ENCODE data around the gene SFXN3.
"Not testable (repeated sequence)": the region's sequence is repeated elsewhere in the genome, so short reads cannot be mapped to it uniquely, and the experiment has no call there.

The SFXN3 gene

DNA sequence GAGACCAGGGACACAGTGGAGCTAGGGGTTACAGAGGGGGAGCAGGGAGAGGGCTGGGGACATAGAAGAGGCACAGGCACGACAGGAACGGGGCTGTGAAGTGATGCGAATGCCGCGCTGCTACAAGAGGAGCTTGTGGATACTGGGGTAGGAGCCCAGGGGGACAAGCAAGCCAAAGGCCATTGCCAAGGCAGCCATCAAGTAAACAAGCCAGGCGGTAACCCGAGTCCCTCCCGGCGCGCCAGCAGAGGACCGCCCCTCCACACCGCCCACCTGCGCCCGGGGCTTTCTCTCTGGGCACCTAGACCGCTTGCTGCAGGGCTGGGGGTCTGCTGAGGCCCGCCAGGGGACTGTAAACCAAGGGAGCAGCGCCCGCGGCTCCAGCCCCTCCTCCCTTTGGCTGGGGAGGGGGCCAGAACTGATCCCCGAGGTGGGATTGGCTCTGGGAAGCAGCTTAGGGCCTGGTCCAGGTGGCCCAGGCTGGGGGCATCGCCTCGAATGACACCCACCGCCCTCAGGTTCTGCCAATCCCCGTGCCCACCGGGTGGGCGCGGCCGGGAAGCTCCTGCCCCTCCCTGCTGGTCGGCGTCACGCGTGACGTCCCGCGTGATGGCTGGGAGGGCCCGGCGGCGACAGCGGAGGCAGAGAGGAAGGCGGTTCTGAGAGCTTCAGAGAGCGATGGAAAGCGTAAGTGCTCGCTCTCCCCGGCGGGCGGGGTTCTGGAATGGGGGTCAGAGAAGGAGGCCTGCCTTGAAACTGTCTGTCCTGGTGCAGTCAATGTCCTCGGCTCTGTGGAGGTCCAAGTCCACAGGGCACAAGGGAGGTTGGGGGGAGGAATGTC is 982 bp downstream of the SFXN3 start:
- peak; percentile 90 for DNase-seq (ENCODE audit: low spot score)
- peak overlapping the region; percentile 76 for H3K4me3 ChIP-seq
- TF ChIP-seq, protein P1, sequence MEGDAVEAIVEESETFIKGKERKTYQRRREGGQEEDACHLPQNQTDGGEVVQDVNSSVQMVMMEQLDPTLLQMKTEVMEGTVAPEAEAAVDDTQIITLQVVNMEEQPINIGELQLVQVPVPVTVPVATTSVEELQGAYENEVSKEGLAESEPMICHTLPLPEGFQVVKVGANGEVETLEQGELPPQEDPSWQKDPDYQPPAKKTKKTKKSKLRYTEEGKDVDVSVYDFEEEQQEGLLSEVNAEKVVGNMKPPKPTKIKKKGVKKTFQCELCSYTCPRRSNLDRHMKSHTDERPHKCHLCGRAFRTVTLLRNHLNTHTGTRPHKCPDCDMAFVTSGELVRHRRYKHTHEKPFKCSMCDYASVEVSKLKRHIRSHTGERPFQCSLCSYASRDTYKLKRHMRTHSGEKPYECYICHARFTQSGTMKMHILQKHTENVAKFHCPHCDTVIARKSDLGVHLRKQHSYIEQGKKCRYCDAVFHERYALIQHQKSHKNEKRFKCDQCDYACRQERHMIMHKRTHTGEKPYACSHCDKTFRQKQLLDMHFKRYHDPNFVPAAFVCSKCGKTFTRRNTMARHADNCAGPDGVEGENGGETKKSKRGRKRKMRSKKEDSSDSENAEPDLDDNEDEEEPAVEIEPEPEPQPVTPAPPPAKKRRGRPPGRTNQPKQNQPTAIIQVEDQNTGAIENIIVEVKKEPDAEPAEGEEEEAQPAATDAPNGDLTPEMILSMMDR (IDR thresholded peaks at IDR 0.05), result no peak
- H3K27ac ChIP-seq, result peak overlapping the region; percentile 95 to 100

DNA sequence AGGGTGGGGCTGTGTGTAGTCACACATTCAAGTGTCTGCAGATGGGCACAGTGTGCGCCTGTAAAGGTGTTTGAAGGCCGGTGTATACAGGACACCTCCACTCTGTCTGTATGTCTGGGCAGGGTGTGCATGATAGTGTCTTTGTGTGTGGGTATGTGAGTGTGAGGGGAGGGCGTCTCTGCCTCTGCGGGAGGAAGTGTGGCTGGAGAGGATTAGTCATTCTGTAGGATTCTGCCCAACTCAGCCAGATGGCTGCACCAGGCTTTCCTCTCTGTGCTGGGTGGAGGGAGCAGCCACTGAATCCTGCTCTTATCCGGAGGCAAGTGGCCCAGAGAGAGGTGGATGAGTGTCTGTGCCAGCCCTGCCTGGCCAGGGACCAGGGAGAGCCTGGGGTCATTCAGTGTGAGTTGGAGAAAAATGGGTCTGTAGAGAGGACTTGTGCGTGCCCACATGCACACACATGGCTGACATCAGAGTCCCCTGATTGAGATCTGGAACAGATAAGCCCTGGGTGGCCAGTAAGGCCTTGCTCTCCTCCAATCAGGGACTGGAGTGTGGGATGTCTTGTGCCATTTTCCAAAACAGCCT is 1.7 kb downstream of the SFXN3 start:
- DNase-seq (ENCODE audit: low spot score), result peak; percentile 87
- H3K27ac ChIP-seq, result peak overlapping the region; percentile 95 to 100

DNA sequence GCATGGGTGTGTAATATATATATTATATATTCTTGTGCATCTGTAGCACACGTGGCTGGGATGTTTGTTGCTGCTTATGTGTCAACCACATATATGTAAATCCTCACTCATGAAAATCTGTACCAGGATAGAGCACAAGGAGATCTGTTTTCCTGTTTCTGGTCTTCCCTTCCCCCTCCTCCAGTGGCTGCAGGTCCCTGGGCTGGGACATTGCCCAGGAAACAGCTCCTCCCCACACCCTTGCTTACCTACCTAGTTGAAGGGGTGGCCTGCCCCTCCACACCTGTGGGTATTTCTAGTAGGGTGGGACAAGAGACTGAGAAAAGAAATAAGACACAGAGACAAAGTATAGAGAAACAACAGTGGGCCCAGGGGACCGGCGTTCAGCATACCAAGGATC is 2.2 kb downstream of the SFXN3 start:
- TF ChIP-seq, protein P1 (IDR thresholded peaks at IDR 0.05), result no peak
- DNase-seq (ENCODE audit: low spot score), result no peak
- peak overlapping the region; percentile 76 for H3K4me3 ChIP-seq
- peak overlapping the region; percentile 95 to 100 for H3K27ac ChIP-seq

More for the DNA sequence above, 1.7 kb downstream of the SFXN3 start:
- TF ChIP-seq, protein P1 (IDR thresholded peaks at IDR 0.05), result no peak
- peak overlapping the region; percentile 76 for H3K4me3 ChIP-seq

DNA sequence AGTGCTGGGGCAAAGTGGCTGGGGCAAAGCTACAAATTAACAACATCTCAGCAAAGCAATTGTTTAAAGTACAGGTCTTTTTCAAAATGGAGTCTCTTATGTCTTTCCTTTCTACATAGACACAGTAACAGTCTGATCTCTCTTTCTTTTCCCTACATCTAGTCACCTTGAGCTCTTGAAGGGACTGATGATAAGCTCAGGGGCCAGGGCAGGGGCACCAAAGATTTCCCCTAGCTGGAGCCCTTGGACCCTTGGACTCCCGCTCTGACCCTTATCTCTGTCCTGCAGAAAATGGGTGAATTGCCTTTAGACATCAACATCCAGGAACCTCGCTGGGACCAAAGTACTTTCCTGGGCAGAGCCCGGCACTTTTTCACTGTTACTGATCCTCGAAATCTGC is 3.4 kb downstream of the SFXN3 start:
- not testable (repeated sequence) for H3K4me3 ChIP-seq; H3K27ac ChIP-seq; DNase-seq (ENCODE audit: low spot score)

DNA sequence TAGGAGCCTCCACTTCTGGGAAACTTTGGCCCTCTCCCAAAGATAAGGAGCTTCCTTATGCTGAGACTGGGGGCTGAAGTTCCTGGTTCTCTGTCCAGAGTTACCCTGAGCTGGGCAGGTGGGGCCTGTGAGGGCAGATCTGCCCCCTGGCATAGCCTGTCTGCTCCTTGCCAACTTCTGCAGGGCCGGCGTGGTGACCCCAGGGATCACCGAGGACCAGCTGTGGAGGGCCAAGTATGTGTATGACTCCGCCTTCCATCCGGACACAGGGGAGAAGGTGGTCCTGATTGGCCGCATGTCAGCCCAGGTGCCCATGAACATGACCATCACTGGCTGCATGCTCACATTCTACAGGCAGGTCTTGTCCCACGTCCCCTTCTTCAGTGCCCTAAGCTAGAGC is 4.3 kb downstream of the SFXN3 start:
- Histone ChIP-seq H3K27ac (no peak overlapping the region), H3K4me3 (no peak overlapping the region)
- TF ChIP-seq, protein P1 (IDR thresholded peaks at IDR 0.05), result no peak
- no peak for DNase-seq (ENCODE audit: low spot score)

DNA sequence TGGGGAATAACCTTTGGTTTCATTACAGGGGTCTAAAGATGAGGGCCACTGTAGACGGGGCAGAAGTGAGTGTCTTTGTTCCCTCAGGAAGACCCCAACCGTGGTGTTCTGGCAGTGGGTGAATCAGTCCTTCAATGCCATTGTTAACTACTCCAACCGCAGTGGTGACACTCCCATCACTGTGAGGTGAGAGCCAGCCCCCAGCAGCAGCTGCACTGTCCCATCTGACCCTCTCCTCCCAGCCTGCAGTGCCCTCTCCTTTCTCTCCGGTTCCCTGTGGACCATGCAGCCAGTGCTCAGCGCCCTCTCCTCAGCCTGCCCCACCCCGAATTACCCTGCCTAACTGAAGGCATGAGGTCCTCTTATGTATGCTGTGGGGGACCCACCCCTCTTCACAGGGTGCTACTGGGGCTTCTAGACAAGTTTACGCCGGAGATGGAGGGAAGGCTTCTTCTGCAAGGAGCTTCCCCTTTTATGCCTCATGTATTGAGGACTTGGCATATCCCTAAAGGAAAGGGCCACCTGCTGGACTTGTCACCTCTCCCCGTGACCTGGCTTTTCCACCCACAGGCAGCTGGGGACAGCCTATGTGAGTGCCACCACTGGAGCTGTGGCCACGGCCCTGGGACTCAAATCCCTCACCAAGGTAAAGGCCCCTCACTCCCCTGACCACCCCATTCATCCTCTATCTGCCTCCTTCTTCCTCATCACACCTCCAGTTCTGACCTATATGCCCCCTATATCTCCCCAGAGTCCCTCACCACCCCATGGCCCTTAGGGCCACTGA is 5.1 kb downstream of the SFXN3 start:
- TF ChIP-seq, protein P1 (IDR thresholded peaks at IDR 0.05), result no peak
- Histone ChIP-seq H3K4me3 (no peak overlapping the region), H3K27ac (peak overlapping the region in 1 of 2 donors; percentile 4)
- no peak for DNase-seq (ENCODE audit: low spot score)

DNA sequence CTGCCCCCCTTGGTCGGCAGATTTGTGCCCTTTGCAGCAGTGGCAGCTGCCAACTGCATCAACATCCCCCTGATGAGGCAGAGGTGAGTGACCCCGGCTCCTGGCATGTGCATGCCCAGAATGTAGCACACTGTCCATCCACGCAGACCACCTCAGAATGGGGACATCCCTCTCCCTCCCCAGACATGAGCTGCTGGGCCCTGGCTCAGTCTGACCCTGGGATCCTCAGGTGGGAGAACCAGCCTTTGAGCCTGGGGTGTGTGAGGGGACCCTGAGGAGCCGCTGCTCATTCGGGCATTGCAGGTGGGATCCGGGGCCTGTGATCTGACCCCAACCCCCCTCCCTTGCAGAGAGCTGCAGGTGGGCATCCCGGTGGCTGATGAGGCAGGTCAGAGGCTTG is 5.7 kb downstream of the SFXN3 start:
- no peak overlapping the region for H3K4me3 ChIP-seq
- TF ChIP-seq, protein P1 (IDR thresholded peaks at IDR 0.05), result no peak

More for the DNA sequence above, 5.7 kb downstream of the SFXN3 start:
- H3K27ac ChIP-seq, result peak overlapping the region in 1 of 2 donors; percentile 4
- DNase-seq (ENCODE audit: low spot score), result no peak
